Progenitor cell of endocrine pancreas (in vitro differentiated cells): Measurements from ENCODE around the gene FNDC3B. TPM values are rescaled to one million over a fixed set of nuclear protein-coding genes. Genes with fewer than 3 reads are reported as not detected.

Source experiments
- DNase-seq: peaks from one replicate; pipeline ENCODE4 v3.0.0; 2021; ENCODE audit warnings: low spot score; ENCODE audit not compliant: unreplicated experiment
- H3K27ac Mint-ChIP-seq: 2 replicates; pipeline ENCODE4 v1.8.0; 2021; ENCODE audit warnings: mild to moderate bottlenecking, moderate library complexity, mixed read lengths
- H3K27me3 Mint-ChIP-seq: 2 replicates; pipeline ENCODE4 v1.8.0; 2021; ENCODE audit warnings: mixed read lengths
- H3K36me3 Mint-ChIP-seq: 2 replicates; pipeline ENCODE4 v1.8.0; 2022; ENCODE audit warnings: mixed read lengths; ENCODE audit not compliant: insufficient read depth
- H3K4me1 Mint-ChIP-seq: 2 replicates; pipeline ENCODE4 v1.8.0; 2021; ENCODE audit warnings: low read depth, mixed read lengths
- H3K4me3 Mint-ChIP-seq: 2 replicates; pipeline ENCODE4 v1.8.0; 2021; ENCODE audit warnings: low read depth, mild to moderate bottlenecking, moderate library complexity, mixed read lengths
- H3K9me3 Mint-ChIP-seq: 2 replicates; pipeline ENCODE4 v1.8.0; 2021; ENCODE audit warnings: low read depth, mixed read lengths
- total RNA-seq: library from RNA; stranded (reverse); gene quantifications from 2 replicates; pipeline ENCODE4 v1.2.1, GENCODE V29; 2021
- TF ChIP-seq, protein P1 (sequence below): fragments of 200-600 bp; sonication (generic); IDR thresholded peaks from one replicate; pipeline ENCODE4 v1.5.0; 2021; ENCODE audit warnings: antibody characterized with exemption, mild to moderate bottlenecking; ENCODE audit not compliant: unreplicated experiment

Gene FNDC3B
- total RNA-seq, 1 donor from 2014 or later: 158 TPM

- H3K4me1 Mint-ChIP-seq: no peaks in the 10 kb centered on the region
- H3K27ac Mint-ChIP-seq: no peak overlapping the region
- H3K4me3 Mint-ChIP-seq: no peak overlapping the region
- TF ChIP-seq, protein P1, sequence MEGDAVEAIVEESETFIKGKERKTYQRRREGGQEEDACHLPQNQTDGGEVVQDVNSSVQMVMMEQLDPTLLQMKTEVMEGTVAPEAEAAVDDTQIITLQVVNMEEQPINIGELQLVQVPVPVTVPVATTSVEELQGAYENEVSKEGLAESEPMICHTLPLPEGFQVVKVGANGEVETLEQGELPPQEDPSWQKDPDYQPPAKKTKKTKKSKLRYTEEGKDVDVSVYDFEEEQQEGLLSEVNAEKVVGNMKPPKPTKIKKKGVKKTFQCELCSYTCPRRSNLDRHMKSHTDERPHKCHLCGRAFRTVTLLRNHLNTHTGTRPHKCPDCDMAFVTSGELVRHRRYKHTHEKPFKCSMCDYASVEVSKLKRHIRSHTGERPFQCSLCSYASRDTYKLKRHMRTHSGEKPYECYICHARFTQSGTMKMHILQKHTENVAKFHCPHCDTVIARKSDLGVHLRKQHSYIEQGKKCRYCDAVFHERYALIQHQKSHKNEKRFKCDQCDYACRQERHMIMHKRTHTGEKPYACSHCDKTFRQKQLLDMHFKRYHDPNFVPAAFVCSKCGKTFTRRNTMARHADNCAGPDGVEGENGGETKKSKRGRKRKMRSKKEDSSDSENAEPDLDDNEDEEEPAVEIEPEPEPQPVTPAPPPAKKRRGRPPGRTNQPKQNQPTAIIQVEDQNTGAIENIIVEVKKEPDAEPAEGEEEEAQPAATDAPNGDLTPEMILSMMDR: no peak
- H3K27me3 Mint-ChIP-seq: no peaks in the 10 kb centered on the region
- DNase-seq: no peak
- no peaks in the 10 kb centered on the region for H3K9me3 Mint-ChIP-seq
- H3K36me3 Mint-ChIP-seq: peaks cover 29% of the 10 kb centered on the region
These were observed 229.0 kb downstream of the FNDC3B start for GRCh38 chr3:172268425-172268824.

- H3K27ac Mint-ChIP-seq: no peak overlapping the region
- peaks cover 25% of the 10 kb centered on the region for H3K36me3 Mint-ChIP-seq
- TF ChIP-seq, protein P1: no peak
- H3K27me3 Mint-ChIP-seq: no peaks in the 10 kb centered on the region
- H3K4me3 Mint-ChIP-seq: no peak overlapping the region
- DNase-seq: no peak
- H3K4me1 Mint-ChIP-seq: no peaks in the 10 kb centered on the region
- no peaks in the 10 kb centered on the region for H3K9me3 Mint-ChIP-seq
These were observed 229.5 kb downstream of the FNDC3B start for GRCh38 chr3:172268868-172269267.

DNA sequence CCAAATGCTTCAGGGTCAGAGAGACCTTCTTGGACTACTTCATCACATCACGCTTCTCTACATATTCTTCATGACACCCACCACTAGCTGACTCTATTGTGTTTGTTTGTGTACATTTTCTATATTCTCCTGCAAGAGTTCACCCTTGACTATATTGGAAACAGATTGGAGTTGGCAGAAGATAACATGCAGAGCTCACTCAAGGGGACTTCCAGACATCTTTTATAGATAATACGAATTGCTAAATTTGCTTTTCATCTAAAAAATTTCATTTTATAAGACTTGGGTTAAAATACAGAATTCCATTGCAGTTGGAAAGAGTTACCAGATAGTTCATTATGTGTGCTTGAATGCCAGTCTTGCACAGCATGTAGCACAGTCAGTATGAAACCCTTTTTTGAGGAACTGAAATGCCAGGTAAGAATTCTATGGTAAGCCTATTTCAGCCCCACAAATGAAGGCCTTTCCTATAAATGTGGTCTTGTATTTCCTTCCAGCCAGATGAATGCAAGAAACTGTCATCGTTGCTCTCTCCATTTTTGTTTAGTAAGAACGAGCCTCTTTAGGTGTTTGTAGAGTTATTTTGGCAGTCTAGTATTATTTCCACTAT is 231.3 kb downstream of the FNDC3B start:
- Mint-ChIP-seq H3K4me3 (no peak overlapping the region), H3K9me3 (no peaks in the 10 kb centered on the region), H3K27ac (peak overlapping the region; percentile 43)

GRCh38 chr3:172271386-172271976 is 232.1 kb downstream of the FNDC3B start:
- peaks cover 1% of the 10 kb centered on the region for H3K4me1 Mint-ChIP-seq
- peaks cover 26% of the 10 kb centered on the region for H3K36me3 Mint-ChIP-seq
- H3K4me3 Mint-ChIP-seq: no peak overlapping the region
- H3K27ac Mint-ChIP-seq: no peak overlapping the region
- TF ChIP-seq, protein P1: no peak
- no peaks in the 10 kb centered on the region for H3K9me3 Mint-ChIP-seq
- no peaks in the 10 kb centered on the region for H3K27me3 Mint-ChIP-seq
- no peak for DNase-seq

More for the DNA sequence above, 231.3 kb downstream of the FNDC3B start:
- TF ChIP-seq, protein P1: no peak
- Mint-ChIP-seq H3K4me1 (peaks cover 1% of the 10 kb centered on the region), H3K36me3 (peaks cover 27% of the 10 kb centered on the region), H3K27me3 (no peaks in the 10 kb centered on the region)
- DNase-seq: no peak

- Mint-ChIP-seq H3K27ac (no peak overlapping the region), H3K4me3 (no peak overlapping the region), H3K4me1 (peaks cover 1% of the 10 kb centered on the region), H3K27me3 (no peaks in the 10 kb centered on the region), H3K36me3 (peaks cover 25% of the 10 kb centered on the region), H3K9me3 (no peaks in the 10 kb centered on the region)
- TF ChIP-seq, protein P1: no peak
- DNase-seq: no peak
These were observed 233.3 kb downstream of the FNDC3B start for GRCh38 chr3:172272698-172273097.
